ENCODE measurements around the gene TBX15. TPM values are rescaled to one million over a fixed set of nuclear protein-coding genes. Genes with fewer than 3 reads are reported as not detected.
A peak's percentile ranks its signal among the peaks of the same experiment; 100 is the strongest.

The TBX15 gene
- total and polyA plus RNA-seq, 11 donors = 0.19 to 1.8 (median 0.63) TPM

DNA sequence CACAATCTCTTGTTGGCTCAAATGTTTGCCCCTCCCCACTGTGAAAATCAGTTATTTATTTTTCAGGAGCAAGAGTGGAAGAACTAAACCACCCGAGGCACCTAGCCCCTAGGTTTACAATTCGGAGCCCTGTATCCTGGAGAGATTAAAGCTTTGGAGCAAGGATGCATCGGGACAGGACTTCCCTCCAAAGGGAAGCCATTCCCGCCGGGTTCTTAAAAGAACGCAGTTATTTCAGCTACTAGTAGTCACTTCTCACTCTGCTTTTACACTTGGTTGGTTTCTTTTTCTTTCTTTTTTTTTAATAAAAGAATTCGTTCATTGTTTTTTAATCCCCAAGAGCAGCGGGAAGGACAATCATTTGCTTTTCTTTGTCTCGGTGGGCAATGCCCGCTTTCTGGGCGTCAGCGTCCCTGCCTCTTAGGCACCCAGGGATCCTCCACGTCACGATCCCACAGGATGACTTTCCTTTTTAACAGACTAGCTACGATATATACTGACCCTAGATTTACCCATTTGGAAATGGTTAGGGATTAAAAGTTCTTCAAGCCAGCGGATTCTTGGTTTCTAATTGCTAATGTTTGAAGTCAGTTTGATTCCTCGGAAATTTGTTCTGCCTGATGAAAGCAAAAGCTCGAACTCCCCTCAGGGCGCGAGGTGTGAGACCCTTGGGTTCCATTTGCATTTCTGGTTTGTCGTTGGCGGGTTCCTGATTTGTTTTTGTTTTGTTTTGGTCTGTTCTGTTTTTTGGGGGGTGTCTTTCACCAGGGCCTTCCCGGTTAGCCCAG, 9.0 kb downstream of the TBX15 start:
- Histone ChIP-seq H3K4me3 (peak overlapping the region in 7 of 12 donors; percentile 1 to 36 (median 8)), H3K27me3 (peaks cover 31 to 98% (median 77%) of the 10 kb centered on the region in 9 donors), H3K4me1 (peaks cover 0 to 15% (median 3%) of the 10 kb centered on the region in 12 donors), H3K36me3 (no peaks in the 10 kb centered on the region), H3K9me3 (no peaks in the 10 kb centered on the region), H3K27ac (no peak overlapping the region)
- DNase-seq = no peak
- WGBS, 4 donors = 10 to 20% (median 18%) methylated on average over 23 of the region's 23 CpGs
- no peak for ATAC-seq
- TF ChIP-seq CTCF (IDR thresholded peaks at IDR 0.05) = no peak
- intact Hi-C loops (cut with DNase I) = loop anchor here in 1 of 10 donors (10.0 kb wide), 1 partner anchor 154 kb away; no protein-coding TSS in a partner anchor

DNA sequence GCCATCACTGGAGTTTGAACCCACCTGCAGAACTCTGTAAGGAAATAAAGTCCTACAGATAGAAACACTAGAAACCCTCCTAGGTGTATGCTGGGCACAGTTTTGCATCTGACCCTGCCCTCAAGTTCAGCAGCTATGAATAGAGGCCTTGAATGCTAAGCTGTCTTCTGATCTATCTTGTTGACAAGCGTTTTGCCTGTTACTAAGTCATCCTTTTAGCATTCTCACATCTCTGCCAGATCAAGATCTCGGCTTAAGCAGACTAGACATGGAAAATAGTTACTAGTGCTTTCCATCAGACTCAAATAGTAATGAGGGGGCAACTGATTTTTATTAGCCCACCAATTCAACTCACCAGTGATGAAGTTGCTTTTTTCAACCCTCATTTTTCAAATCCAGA, 10.5 kb downstream of the TBX15 start:
- intact Hi-C loops (cut with DNase I) = loop anchor here in 1 of 10 donors (10.0 kb wide), 1 partner anchor 153 kb away; no protein-coding TSS in a partner anchor
- no peak overlapping the region for H3K4me3 ChIP-seq
- H3K9me3 ChIP-seq = no peaks in the 10 kb centered on the region
- 71 to 80% (median 74%) methylated on average over 2 of the region's 2 CpGs for WGBS, 4 donors
- DNase-seq (no peak), ATAC-seq (no peak)
- H3K27ac ChIP-seq = no peak overlapping the region
- H3K4me1 ChIP-seq = peaks cover 0 to 12% (median 0%) of the 10 kb centered on the region in 12 donors
- no peaks in the 10 kb centered on the region for H3K36me3 ChIP-seq
- H3K27me3 ChIP-seq = peaks cover 17 to 97% (median 62%) of the 10 kb centered on the region in 9 donors
- TF ChIP-seq POLR2A (IDR thresholded peaks at IDR 0.05) = no peak
- TF ChIP-seq CTCF (IDR thresholded peaks at IDR 0.05) = no peak

DNA sequence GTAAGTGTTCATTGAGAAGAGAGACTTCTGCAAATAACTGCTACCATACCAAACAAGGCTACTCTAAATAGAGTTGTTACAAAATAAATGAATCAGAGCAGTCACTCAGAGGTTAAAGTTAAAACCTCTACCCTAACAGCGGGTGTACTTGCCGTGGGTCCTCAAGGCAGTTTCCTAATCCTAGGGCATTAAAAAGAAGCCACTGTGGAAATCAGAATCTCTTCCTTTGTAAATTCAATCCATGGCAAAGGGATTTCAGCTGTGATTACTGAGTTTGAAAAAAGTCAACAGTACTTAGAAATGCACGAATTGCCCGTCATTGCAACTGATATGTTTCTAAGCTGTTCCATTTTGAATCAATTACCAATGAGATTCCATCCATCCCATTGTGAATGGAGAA, 13.5 kb downstream of the TBX15 start:
- no peaks in the 10 kb centered on the region for H3K36me3 ChIP-seq
- intact Hi-C loops (cut with DNase I) = loop anchor here in 1 of 10 donors (10.0 kb wide), 1 partner anchor 150 kb away; no protein-coding TSS in a partner anchor
- ATAC-seq (no peak), DNase-seq (no peak)
- H3K4me1 ChIP-seq = peaks cover 0 to 9% (median 0%) of the 10 kb centered on the region in 12 donors
- H3K4me3 ChIP-seq = no peak overlapping the region
- H3K27ac ChIP-seq = no peak overlapping the region
- H3K9me3 ChIP-seq = no peaks in the 10 kb centered on the region
- TF ChIP-seq CTCF (IDR thresholded peaks at IDR 0.05) (no peak), POLR2A (IDR thresholded peaks at IDR 0.05) (no peak)
- WGBS, 4 donors = 66 to 71% (median 69%) methylated on average over 4 of the region's 4 CpGs
- H3K27me3 ChIP-seq = peaks cover 8 to 90% (median 36%) of the 10 kb centered on the region in 9 donors

- peak in 1 of 4 donors; percentile 73 for ATAC-seq
- no peak for TF ChIP-seq CTCF (IDR thresholded peaks at IDR 0.05)
- no peak for TF ChIP-seq POLR2A (IDR thresholded peaks at IDR 0.05)
- 68 to 78% (median 68%) methylated on average over 5 of the region's 5 CpGs for WGBS, 4 donors
- DNase-seq = no peak
- H3K27ac ChIP-seq = no peak overlapping the region
- no peak overlapping the region for H3K4me3 ChIP-seq
- no peaks in the 10 kb centered on the region for H3K4me1 ChIP-seq
- H3K9me3 ChIP-seq = no peaks in the 10 kb centered on the region
- H3K36me3 ChIP-seq = no peaks in the 10 kb centered on the region
- intact Hi-C loops (cut with DNase I) = loop anchor here in 1 of 10 donors (10.0 kb wide), 1 partner anchor 149 kb away; no protein-coding TSS in a partner anchor
- peaks cover 0 to 90% (median 25%) of the 10 kb centered on the region in 9 donors for H3K27me3 ChIP-seq
Measured at GRCh38 chr1:118973531-118974137, 14.5 kb downstream of the TBX15 start.
